ENCODE results near the gene CD81.
A peak's percentile ranks its signal among the peaks of the same experiment; 100 is the strongest.

The CD81 gene

GRCh38 chr11:2377511-2378443 is 667 bp downstream of the CD81 start:
- DNase-seq, result peak; percentile 52

DNA sequence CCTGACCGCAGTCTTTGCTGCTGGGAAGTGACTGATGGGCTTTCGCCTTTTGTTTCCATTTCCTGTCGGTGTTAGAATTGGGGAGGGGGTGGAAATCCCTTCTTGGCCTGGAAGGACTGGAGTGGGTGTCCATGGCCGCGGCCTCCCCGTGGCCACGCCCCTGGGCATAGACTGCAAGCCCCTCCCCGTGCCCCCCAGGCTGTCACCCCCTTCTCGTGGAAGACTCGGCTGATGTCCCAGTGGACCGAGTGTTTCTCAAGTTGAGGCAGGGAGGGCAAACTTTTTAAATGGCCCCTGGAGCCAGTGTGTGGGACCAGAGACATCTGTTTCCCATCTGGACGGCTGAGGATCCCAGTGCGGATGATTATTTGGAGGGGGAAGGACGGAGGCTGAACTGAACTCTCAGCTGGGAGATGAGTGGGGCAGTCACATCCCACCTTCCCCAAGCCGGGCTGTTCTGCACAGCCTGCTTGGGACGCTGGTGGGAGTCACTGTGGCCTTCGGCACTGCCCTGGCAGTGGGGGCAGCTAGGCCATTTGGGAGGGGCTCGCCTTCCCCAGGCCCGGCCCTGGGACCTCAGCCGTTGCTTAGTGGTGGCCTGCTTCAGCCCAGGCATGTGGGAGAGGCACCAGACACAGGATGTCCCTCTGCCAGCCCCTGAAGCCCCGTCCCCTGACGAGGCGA is 1.6 kb downstream of the CD81 start:
- no peak for DNase-seq

DNA sequence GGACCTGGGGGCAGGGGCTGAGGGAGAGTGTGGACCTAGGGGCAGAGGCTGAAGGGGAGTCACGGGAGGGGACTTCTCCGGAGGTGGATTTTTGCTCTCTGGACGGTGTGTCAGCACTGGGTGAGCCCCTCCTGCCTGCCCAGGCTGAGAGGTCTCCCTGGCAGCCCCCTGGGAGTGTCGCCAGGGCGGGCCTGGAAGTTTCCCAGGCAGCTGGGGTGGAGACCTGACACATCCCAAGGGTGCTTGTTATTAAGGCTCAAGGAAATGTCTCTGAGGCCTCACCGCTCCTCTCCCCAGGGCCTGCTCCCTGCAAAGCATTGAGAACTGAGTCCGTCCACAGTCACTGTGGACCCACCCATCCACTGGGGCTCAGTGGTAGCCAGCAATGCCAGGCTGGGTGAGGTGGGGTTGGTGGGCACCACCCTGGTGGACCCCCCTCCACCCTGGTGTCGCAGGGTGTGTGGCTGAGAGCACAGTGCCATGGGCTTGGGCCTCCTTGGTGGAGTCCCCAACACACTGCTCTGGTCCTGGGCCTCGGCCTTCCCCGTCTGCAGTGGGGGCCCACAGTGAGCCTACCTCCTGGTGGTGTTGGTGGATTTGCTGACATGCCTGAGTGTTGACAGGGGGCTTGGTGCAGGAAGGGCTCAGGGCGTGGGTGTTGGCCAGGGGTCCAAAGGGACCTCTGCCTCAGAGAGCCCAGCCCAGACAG is 2.5 kb downstream of the CD81 start:
- DNase-seq, result no peak

GRCh38 chr11:2380396-2380795 is 3.3 kb downstream of the CD81 start:
- no peak for DNase-seq

DNA sequence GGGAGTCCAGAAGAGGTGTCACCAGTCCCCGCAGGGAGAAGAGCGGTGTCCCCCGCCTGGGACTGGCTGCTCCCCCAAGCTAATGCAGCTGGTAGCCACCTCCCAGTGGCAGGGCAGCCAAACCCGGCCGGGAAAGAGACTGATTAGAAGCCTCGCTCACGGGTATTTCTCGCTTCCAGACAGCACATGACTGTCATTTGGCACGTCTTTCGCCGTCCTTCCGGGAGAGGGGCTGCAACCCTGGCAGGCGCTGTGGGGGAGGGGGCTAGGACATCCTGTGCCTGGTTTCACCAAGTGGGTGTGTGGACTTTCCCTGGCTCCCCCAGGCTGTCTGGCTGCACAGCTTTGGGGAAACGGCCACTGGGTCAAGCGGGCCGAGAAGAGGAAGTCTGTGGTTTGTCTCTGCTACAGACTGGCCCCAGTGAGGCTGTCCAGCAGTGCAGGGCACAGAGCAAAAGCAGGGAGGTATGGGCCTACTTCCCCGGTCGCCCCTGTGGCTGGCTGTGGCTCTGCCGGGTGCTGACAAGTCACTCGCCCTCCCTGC is 3.8 kb downstream of the CD81 start:
- DNase-seq, result no peak

- DNase-seq, result no peak
Observed at GRCh38 chr11:2381494-2382128, 4.5 kb downstream of the CD81 start.

DNA sequence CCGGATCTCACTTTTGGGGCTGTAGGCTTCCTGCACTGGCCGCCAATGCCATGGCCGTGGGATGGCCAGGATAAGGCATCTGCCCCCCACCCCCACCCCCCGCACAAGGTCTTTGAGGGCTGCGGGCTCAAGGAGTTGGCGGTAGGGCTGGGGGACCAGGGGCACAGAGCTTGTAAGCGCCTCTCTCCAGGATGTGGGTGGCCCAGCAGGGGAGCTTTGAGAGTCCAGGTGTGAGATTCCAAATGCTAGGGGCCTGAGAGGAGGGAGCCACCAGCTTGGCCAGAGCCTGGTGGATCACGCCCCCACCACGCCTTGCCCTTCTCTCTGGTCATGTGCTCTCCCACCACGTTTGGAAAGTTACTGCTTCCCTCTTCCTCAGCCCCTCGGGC is 5.0 kb downstream of the CD81 start:
- DNase-seq, result no peak

GRCh38 chr11:2382936-2383851 is 6.1 kb downstream of the CD81 start:
- DNase-seq, result no peak

GRCh38 chr11:2383852-2384804 is 7.0 kb downstream of the CD81 start:
- DNase-seq, result no peak

- no peak for DNase-seq
Observed at GRCh38 chr11:2385156-2386151, 8.3 kb downstream of the CD81 start.

- no peak for DNase-seq
Observed at GRCh38 chr11:2386591-2386990, 9.5 kb downstream of the CD81 start.

- no peak for DNase-seq
Observed at GRCh38 chr11:2387266-2387987, 10.3 kb downstream of the CD81 start.

- DNase-seq, result no peak
Observed at GRCh38 chr11:2388431-2389376, 11.6 kb downstream of the CD81 start.

DNA sequence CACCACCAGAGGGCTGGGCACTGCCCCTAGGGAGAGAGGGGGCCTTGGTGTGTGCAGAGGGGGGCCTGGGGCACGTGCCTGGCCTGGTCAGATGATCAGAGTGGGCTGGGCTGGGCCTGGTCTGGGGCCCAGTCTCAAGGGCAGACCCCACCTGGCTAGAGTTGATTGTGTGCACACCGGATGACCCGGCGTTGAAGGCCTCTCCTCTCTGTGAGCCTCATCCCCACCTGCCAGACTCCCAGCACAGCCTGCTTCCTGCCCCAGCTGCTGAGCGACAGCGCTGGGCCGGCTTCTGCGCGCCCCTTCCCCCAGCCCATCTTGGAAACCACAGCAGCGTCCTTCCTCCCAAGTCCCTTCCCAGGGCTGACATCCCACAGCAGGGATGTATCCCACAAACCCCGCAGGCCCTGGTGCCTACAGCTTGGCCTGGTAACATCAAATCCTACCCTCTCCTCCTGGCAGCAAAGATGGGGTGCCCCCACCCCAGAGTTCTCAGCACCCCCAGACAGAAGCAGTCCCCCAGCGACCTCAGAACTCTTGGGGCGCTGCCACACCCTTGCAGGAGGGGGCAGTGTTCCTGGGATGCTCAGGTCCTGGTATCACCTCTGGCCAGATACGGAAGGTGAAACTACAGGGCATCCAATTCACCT is 12.4 kb downstream of the CD81 start:
- DNase-seq, result no peak

GRCh38 chr11:2390091-2390724 is 13.1 kb downstream of the CD81 start:
- DNase-seq, result no peak

GRCh38 chr11:2390725-2391151 is 13.6 kb downstream of the CD81 start:
- peak; percentile 22 for DNase-seq

All from NCI-H1436 (cell line).